ES-I3 (cell line): ENCODE measurements around the gene PCDHA11.
"Not testable (repeated sequence)": the region's sequence is repeated elsewhere in the genome, so short reads cannot be mapped to it uniquely, and the experiment has no call there.

Source experiments
- H3K36me3 ChIP-seq: 2 replicates; pipeline ENCODE4 v1.6.1; 2013; ENCODE audit warnings: mild to moderate bottlenecking, low read length, control low read depth, moderate library complexity; ENCODE audit not compliant: insufficient read depth
- H3K4me1 ChIP-seq: 2 replicates; pipeline ENCODE4 v1.6.1; 2013; ENCODE audit warnings: mild to moderate bottlenecking, control low read depth, low read length; ENCODE audit not compliant: insufficient read depth
- H3K9ac ChIP-seq: 2 replicates; pipeline ENCODE4 v1.6.1; 2013; ENCODE audit warnings: low read depth, mild to moderate bottlenecking, low read length, moderate library complexity
- H3K9me3 ChIP-seq: 2 replicates; pipeline ENCODE4 v1.6.1; 2013; ENCODE audit warnings: mild to moderate bottlenecking, low read length, moderate library complexity; ENCODE audit not compliant: control insufficient read depth, insufficient read depth

PCDHA11 gene

GRCh38 chr5:140875085-140876065 is 6.6 kb downstream of the PCDHA11 start, which contains the start of gene PCDHA12:
Gene PCDHA12, plus strand, starts transcription at chr5:140875308. Its CDS starts 165 bp downstream, at chr5:140875473.
- Histone ChIP-seq H3K4me1 (no peaks in the 10 kb centered on the region), H3K36me3 (no peaks in the 10 kb centered on the region), H3K9me3 (no peaks in the 10 kb centered on the region), H3K9ac (peak within 1 kb of the TSS; percentile 74)

- not testable (repeated sequence) for H3K9me3 ChIP-seq, H3K9ac ChIP-seq, H3K36me3 ChIP-seq, H3K4me1 ChIP-seq
Measured at GRCh38 chr5:140876541-140877261, 7.9 kb downstream of the PCDHA11 start.

GRCh38 chr5:140877262-140877581 is 8.5 kb downstream of the PCDHA11 start:
- H3K36me3 ChIP-seq, result no peaks in the 10 kb centered on the region
- H3K9ac ChIP-seq, result no peak overlapping the region
- no peaks in the 10 kb centered on the region for H3K4me1 ChIP-seq
- no peaks in the 10 kb centered on the region for H3K9me3 ChIP-seq

- Histone ChIP-seq H3K4me1 (no peaks in the 10 kb centered on the region), H3K36me3 (no peaks in the 10 kb centered on the region), H3K9me3 (no peaks in the 10 kb centered on the region), H3K9ac (0 out of 2 replicates have a peak within 1 kb of the TSS, but pooled peaks have one; percentile 22)
Measured at GRCh38 chr5:140881889-140882590, 13.3 kb downstream of the PCDHA11 start, which contains the start of gene PCDHA13. Gene PCDHA13, plus strand, starts transcription at chr5:140882124. Its CDS starts 145 bp downstream, at chr5:140882269.

GRCh38 chr5:140882591-140882899 is 13.8 kb downstream of the PCDHA11 start:
- no peaks in the 10 kb centered on the region for H3K9me3 ChIP-seq
- no peaks in the 10 kb centered on the region for H3K36me3 ChIP-seq
- H3K9ac ChIP-seq, result no peak overlapping the region
- no peaks in the 10 kb centered on the region for H3K4me1 ChIP-seq

- H3K9me3 ChIP-seq, result no peaks in the 10 kb centered on the region
- no peaks in the 10 kb centered on the region for H3K36me3 ChIP-seq
- H3K4me1 ChIP-seq, result no peaks in the 10 kb centered on the region
- no peak overlapping the region for H3K9ac ChIP-seq
Measured at GRCh38 chr5:140883373-140883772, 14.6 kb downstream of the PCDHA11 start.

- no peaks in the 10 kb centered on the region for H3K4me1 ChIP-seq
- no peak overlapping the region for H3K9ac ChIP-seq
- H3K36me3 ChIP-seq, result no peaks in the 10 kb centered on the region
- H3K9me3 ChIP-seq, result no peaks in the 10 kb centered on the region
Measured at GRCh38 chr5:140883927-140884697, 15.4 kb downstream of the PCDHA11 start.

GRCh38 chr5:140916325-140916724 is 47.6 kb downstream of the PCDHA11 start:
- H3K9me3 ChIP-seq, result no peaks in the 10 kb centered on the region; the same call in 1 of the 2 replicates
- no peaks in the 10 kb centered on the region for H3K36me3 ChIP-seq
- H3K9ac ChIP-seq, result no peak overlapping the region
- H3K4me1 ChIP-seq, result no peaks in the 10 kb centered on the region
